ENCODE measurements around the gene MAN2B2. TPM values are rescaled to one million over a fixed set of nuclear protein-coding genes. Genes with fewer than 3 reads are reported as not detected.

MAN2B2 gene
- total RNA-seq, 1 experiment from 2014 or later: 20.5 TPM

DNA sequence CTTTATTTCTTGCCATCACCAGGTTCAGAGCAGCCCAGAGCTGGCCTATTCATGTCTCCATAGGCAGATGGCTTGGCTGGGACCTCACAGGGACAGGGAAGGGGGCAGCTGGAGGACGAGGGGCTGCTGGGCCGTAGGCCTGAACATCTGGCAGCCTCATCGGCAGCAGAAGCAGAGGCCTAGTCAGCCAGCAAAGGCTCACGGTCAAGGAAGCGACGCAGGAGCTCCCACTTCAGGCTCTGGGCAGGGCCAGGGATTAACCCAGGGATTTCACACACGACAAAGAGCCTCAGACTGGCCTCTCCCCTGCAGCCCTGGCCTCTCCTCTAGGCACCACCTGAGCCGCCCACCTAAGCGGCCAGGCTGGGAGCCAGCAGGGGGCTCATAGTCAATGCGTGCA is 46.0 kb upstream of the MAN2B2 start:
- H3K4me3 ChIP-seq (ENCODE audit: low read depth, low read length): no peak overlapping the region
- H3K9me3 ChIP-seq: 0 out of 2 replicates have a peak, but pooled peaks cover 2% of the 10 kb centered on the region
- H3K4me1 ChIP-seq: no peaks in the 10 kb centered on the region
- no peaks in the 10 kb centered on the region; the same call in 1 of the 2 replicates for H3K27me3 ChIP-seq (replicated peaks; ENCODE audit: control insufficient read depth, insufficient read depth, low read length)
- no peak for DNase-seq
- intact Hi-C loops (cut with micrococcal nuclease; ENCODE audit: unreplicated experiment): no loop called here
- H3K36me3 ChIP-seq (ENCODE audit: control insufficient read depth, insufficient read depth, low read length): no peaks in the 10 kb centered on the region
- Mint-ChIP-seq H3K4me1 (ENCODE audit: low read depth, unreplicated experiment) (no peaks in the 10 kb centered on the region), H3K36me3 (ENCODE audit: insufficient read depth, unreplicated experiment) (no peaks in the 10 kb centered on the region), H3K9me3 (ENCODE audit: unreplicated experiment) (no peaks in the 10 kb centered on the region), H3K27me3 (ENCODE audit: insufficient read depth, unreplicated experiment) (peaks cover 6% of the 10 kb centered on the region), H3K4me3 (ENCODE audit: unreplicated experiment) (no peak overlapping the region), H3K27ac (ENCODE audit: unreplicated experiment) (no peak overlapping the region)
- ChIA-PET POLR2A (no interaction called here), CTCF (no interaction called here)
- TF ChIP-seq, protein P1, sequence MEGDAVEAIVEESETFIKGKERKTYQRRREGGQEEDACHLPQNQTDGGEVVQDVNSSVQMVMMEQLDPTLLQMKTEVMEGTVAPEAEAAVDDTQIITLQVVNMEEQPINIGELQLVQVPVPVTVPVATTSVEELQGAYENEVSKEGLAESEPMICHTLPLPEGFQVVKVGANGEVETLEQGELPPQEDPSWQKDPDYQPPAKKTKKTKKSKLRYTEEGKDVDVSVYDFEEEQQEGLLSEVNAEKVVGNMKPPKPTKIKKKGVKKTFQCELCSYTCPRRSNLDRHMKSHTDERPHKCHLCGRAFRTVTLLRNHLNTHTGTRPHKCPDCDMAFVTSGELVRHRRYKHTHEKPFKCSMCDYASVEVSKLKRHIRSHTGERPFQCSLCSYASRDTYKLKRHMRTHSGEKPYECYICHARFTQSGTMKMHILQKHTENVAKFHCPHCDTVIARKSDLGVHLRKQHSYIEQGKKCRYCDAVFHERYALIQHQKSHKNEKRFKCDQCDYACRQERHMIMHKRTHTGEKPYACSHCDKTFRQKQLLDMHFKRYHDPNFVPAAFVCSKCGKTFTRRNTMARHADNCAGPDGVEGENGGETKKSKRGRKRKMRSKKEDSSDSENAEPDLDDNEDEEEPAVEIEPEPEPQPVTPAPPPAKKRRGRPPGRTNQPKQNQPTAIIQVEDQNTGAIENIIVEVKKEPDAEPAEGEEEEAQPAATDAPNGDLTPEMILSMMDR (IDR thresholded peaks at IDR 0.05; ENCODE audit: insufficient read depth in 1 of 2, low read depth in 1 of 2, low read length in 1 of 2, severe bottlenecking in 1 of 2, unreplicated experiment in 1 of 2): no peak
- BruUV-seq (replicated peaks): no TSS peak

DNA sequence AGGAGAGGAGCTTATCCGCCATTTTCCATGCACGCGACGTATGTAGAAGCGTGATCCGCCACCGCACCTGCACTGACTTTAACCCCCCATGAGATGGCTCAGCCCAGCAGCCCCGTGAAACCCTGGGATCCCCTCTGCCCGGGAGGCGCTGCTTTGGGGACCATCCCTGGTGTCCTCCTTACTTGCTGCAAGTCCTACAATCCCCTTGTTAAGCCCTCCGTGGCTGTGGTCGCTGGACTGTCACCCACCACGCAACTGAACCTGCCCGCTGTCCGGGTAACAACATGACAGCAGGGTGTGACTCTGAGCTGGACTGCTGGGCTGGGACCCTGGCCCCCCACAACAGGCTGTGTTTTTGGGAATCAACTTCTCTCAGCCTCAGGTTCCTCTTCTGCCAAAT is 44.7 kb upstream of the MAN2B2 start:
- H3K9me3 Mint-ChIP-seq (ENCODE audit: unreplicated experiment): no peaks in the 10 kb centered on the region
- Histone ChIP-seq H3K27me3 (replicated peaks; ENCODE audit: control insufficient read depth, insufficient read depth, low read length) (no peaks in the 10 kb centered on the region; the same call in 1 of the 2 replicates), H3K9me3 (0 out of 2 replicates have a peak, but pooled peaks cover 2% of the 10 kb centered on the region), H3K4me3 (ENCODE audit: low read depth, low read length) (no peak overlapping the region), H3K36me3 (ENCODE audit: control insufficient read depth, insufficient read depth, low read length) (no peaks in the 10 kb centered on the region), H3K4me1 (no peaks in the 10 kb centered on the region)
- H3K4me3 Mint-ChIP-seq (ENCODE audit: unreplicated experiment): no peak overlapping the region
- intact Hi-C loops (cut with micrococcal nuclease; ENCODE audit: unreplicated experiment): no loop called here
- H3K27me3 Mint-ChIP-seq (ENCODE audit: insufficient read depth, unreplicated experiment): peaks cover 3% of the 10 kb centered on the region
- TF ChIP-seq, protein P1 (IDR thresholded peaks at IDR 0.05; ENCODE audit: insufficient read depth in 1 of 2, low read depth in 1 of 2, low read length in 1 of 2, severe bottlenecking in 1 of 2, unreplicated experiment in 1 of 2): no peak
- no peaks in the 10 kb centered on the region for H3K36me3 Mint-ChIP-seq (ENCODE audit: insufficient read depth, unreplicated experiment)
- CTCF ChIA-PET: no interaction called here
- no peak overlapping the region for H3K27ac Mint-ChIP-seq (ENCODE audit: unreplicated experiment)
- no peak for DNase-seq
- H3K4me1 Mint-ChIP-seq (ENCODE audit: low read depth, unreplicated experiment): no peaks in the 10 kb centered on the region
- BruUV-seq (replicated peaks): no TSS peak
- POLR2A ChIA-PET: no interaction called here

DNA sequence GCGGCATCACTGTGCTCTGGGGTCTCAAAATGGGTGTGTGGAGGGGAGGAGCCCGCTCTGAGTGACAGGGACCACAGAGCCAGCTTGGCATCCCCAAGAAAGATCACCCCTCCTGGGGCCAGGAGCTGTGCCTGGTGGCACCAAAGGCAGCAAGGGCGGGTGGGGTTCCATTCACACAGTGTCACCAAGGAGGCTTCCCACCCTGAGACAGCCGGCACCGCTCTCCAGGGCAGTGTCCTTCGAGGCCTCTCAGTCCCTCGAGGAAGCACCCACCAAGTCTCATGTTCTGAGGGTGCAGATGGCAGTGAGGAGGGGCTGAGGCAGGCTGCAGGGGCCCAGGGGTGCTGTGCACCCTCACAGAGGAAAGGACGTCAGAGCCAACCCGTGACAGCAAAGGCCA is 44.0 kb upstream of the MAN2B2 start:
- BruUV-seq (replicated peaks): no TSS peak
- H3K36me3 ChIP-seq (ENCODE audit: control insufficient read depth, insufficient read depth, low read length): no peaks in the 10 kb centered on the region
- no peaks in the 10 kb centered on the region for H3K4me1 ChIP-seq
- H3K4me3 Mint-ChIP-seq (ENCODE audit: unreplicated experiment): no peak overlapping the region
- H3K4me1 Mint-ChIP-seq (ENCODE audit: low read depth, unreplicated experiment): no peaks in the 10 kb centered on the region
- DNase-seq: no peak
- intact Hi-C loops (cut with micrococcal nuclease; ENCODE audit: unreplicated experiment): no loop called here
- H3K9me3 Mint-ChIP-seq (ENCODE audit: unreplicated experiment): no peaks in the 10 kb centered on the region
- CTCF ChIA-PET: no interaction called here
- POLR2A ChIA-PET: no interaction called here
- 0 out of 2 replicates have a peak, but pooled peaks cover 2% of the 10 kb centered on the region for H3K9me3 ChIP-seq
- H3K27me3 Mint-ChIP-seq (ENCODE audit: insufficient read depth, unreplicated experiment): peaks cover 4% of the 10 kb centered on the region
- H3K36me3 Mint-ChIP-seq (ENCODE audit: insufficient read depth, unreplicated experiment): no peaks in the 10 kb centered on the region
- TF ChIP-seq, protein P1 (IDR thresholded peaks at IDR 0.05; ENCODE audit: insufficient read depth in 1 of 2, low read depth in 1 of 2, low read length in 1 of 2, severe bottlenecking in 1 of 2, unreplicated experiment in 1 of 2): no peak
- H3K4me3 ChIP-seq (ENCODE audit: low read depth, low read length): no peak overlapping the region
- H3K27me3 ChIP-seq (replicated peaks; ENCODE audit: control insufficient read depth, insufficient read depth, low read length): no peaks in the 10 kb centered on the region; the same call in 1 of the 2 replicates
- no peak overlapping the region for H3K27ac Mint-ChIP-seq (ENCODE audit: unreplicated experiment)
